Glomerular visceral epithelial cell (primary cell): ENCODE measurements around the gene SEPTIN8.
A peak's percentile ranks its signal among the peaks of the same experiment; 100 is the strongest.

ENCODE experiments used
- DNase-seq: peaks from one replicate; pipeline ENCODE4 v3.0.0-alpha.2; 2016; ENCODE audit errors: extremely low spot score

SEPTIN8 gene

DNA sequence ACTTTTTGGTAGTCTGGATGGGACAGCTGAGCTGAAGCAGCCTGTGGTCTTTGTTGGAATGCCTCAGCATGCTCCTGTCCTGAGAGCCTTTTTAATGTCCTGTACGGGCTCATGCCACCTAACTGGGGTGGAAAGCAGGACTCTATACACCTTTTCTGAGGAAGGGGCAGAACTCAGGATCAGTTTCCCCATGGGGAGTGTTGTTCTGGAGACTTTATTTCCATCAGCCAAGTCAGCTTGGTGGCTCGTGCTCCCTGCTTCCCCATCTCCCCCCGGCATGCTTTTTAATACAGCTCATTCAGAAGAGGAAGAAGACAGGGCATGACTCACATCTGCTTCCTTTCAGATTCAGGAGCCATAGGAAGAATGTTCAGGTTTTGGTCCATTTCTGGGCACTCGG is 5.1 kb upstream of the SEPTIN8 start:
- peak; percentile 37 for DNase-seq

GRCh38 chr5:132781029-132781428 is 4.0 kb upstream of the SEPTIN8 start:
- no peak for DNase-seq

GRCh38 chr5:132780577-132780976 is 3.5 kb upstream of the SEPTIN8 start:
- DNase-seq: no peak

DNA sequence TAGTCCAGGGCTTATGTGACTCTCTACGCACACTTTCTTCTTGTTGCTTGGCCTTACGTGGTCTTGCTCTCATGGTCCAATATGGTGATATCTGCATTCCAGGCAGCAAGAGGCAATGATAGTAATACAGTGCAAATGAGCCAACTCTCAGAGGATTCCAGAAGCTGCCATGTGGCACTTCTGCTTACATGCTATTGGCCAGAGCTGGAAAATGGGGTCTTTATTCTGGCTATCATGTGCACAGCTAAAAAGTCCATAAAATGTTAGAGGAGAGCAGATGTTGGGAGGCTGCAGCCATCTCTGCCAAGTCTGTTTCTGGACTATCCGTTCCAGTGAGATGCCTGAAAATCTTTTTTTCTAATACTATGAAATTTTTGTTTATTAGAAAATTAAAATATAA is 2.9 kb upstream of the SEPTIN8 start:
- no peak for DNase-seq

- DNase-seq: no peak
Measured at GRCh38 chr5:132778856-132779255, 1.8 kb upstream of the SEPTIN8 start.

- DNase-seq: no peak
Measured at GRCh38 chr5:132778129-132778528, 1.1 kb upstream of the SEPTIN8 start.

GRCh38 chr5:132776938-132777208 is 166 bp downstream of the SEPTIN8 start:
- no peak for DNase-seq

DNA sequence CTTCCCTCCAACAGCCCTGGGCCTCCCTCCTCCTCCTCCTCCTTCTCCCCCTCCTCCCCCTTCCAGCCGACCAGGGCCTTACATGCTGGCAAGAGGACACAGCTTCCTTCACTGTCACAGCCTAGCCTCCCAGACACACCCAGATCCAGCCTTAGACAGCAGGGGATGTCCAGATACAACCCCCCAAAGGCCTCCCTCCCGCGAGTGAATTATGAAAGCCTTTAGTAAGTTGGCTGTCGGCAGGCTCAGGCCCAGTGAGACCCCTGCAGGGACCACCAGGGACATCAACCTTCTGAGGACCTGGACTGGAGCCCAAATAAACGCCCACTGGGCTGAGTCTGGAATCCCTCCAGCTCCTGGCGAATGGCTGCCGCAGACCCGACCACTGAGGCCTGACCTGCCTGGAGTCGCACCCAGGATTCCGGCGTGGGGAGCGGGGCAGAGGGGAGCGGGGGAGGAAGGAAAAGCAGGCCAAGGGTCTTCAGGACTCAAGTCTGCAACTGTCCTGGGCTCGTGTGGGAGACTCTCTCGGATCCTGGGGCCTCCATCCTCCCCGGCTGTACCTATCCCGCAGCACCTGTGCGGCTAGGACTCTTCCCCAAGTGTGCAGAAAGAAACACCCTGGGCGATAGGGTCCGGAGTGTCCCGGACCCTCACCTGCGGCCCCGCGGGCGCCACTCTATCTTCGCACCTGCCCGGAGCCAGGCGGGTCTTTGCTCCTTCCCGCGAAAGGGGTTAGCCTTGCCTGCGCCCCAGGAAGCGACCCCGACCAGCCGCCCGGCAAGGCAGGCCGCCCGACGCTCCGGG is 705 bp downstream of the SEPTIN8 start:
- peak; percentile 79 for DNase-seq

- DNase-seq: peak; percentile 95
Measured at GRCh38 chr5:132775476-132775961, 1.5 kb downstream of the SEPTIN8 start.

DNA sequence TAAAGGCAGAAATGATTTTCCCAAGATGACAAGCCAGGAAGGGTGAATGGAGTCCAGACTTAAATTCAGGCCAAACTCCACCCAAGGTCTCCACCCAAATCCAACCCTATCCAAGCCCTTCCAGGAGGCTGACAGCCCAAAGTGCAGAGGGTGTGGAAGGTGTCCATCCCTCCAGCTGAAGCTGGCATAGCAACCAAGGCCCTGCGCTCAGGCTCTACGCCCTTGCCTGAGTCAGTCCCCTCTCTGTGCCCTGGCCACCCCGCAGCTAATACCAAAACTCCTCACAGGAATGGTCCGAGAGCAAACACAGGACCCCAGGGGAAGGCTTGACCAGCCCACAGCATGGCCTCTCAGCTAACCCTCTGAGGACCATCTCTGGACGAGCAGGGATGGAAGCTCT is 2.1 kb downstream of the SEPTIN8 start:
- no peak for DNase-seq

DNA sequence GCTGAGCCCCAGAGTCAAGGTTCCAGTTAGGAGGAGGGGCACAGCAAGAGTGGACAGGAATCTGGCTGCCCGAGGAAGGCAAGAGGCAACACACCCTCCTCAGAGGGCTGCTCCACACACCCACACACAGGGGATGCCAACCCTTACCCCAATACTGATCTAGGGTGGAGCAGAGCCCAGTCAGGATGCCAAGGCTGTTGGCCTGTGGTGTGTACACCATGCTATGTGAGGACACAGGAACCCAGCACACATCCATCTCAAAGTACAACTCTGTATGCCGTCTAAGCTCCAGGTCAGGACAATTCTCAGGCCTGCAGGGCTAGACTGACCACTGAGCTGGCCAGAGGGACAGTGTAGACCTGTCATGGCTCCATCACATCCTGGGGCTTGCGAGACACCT is 2.6 kb downstream of the SEPTIN8 start:
- no peak for DNase-seq

DNA sequence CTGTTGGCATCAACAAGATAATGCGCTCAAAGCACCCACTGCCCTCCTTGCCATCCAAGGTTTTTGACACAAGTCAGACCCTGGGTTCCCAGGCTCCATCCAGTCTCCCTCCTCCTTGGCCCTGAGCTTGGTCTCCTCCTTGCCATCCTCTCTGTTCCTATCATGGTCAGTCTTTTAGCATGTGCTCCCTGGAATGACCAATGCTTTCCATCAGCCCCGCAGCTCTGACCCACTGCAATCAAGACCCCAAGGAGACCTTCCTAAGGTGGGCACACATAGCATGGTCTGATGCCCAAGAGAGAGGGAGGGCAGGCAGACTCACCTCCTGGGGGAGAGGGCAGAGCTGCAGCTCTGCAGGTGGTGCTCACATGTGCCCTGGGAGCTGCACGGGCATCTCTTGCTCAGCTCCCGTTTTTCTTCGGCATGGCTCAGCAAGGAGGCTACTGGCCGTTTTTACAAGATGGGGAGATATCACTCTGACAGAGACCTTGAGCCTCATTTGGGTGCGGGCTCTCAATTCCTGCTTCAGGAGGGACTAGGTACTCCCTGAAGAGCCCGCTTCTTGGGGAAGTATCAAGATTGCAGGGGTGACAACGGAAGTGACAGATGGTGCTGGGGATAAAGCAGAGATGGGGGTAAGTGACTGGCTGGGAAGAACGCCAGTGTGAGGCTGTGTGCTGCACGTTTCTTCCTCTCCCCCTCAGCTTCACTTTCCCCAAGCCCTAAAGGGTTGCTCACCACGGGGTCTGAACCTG is 3.3 kb downstream of the SEPTIN8 start:
- DNase-seq: no peak

- DNase-seq: no peak
Measured at GRCh38 chr5:132773114-132773513, 3.9 kb downstream of the SEPTIN8 start.

DNA sequence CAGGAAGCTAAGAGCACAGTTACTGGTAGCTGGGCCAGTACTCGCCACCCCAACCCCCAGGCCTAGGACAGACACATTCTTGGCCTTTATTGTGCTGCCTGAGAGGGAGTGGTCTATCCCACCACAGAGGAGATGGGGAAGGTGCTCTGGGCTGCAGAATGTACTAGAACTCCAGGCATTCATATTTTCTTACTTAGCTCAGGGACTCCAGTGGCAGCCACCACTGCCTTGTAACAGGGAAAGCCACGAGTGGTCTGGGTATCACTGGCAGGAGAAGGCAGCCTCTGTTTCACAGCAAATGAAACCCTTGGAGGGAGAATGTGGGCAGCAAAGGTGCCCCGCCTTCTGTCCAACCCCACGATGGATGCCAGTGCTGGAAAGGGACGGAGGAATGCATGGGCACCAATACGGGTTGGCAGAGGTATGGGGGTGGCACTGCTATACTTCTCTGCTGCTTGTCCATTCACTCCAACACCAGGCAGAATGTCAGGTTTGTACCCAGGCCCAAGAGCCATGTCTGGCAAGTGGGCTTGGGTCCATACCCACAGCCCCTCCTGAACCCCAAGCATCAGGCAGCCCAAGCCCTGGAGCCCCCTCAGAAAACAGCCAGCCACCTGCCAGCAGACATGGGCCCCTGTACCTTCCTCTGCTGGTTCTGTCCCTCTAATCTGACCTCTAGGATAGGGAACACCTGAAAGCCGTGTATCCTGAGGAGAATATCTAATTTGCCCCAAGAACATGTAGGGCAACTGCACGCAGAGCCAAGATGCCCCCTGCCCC is 4.6 kb downstream of the SEPTIN8 start:
- DNase-seq: no peak

DNA sequence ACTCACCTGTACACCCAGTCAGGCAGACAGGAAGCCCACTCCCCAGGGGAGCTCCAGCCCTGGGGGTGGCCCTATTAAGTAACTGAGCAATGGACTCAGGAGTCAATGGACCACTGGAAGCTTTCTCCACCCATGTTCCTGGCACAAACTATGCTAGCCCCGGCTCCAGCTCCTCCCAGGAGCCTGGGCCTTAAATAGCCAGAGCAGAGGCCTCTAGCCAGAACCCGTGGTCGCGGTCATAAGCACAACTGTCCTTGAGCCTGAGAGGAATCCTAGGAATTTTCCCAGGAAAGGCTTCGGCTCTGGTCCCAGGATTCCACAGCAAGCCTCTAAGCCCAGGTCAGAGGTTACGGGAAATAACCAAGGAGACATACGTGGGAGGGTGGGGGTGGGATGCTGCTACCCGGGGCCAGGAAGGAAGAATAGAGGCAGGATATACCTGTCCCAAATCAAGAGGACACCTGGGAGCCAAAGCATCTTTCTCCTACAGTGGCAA is 5.5 kb downstream of the SEPTIN8 start:
- peak; percentile 75 for DNase-seq

DNA sequence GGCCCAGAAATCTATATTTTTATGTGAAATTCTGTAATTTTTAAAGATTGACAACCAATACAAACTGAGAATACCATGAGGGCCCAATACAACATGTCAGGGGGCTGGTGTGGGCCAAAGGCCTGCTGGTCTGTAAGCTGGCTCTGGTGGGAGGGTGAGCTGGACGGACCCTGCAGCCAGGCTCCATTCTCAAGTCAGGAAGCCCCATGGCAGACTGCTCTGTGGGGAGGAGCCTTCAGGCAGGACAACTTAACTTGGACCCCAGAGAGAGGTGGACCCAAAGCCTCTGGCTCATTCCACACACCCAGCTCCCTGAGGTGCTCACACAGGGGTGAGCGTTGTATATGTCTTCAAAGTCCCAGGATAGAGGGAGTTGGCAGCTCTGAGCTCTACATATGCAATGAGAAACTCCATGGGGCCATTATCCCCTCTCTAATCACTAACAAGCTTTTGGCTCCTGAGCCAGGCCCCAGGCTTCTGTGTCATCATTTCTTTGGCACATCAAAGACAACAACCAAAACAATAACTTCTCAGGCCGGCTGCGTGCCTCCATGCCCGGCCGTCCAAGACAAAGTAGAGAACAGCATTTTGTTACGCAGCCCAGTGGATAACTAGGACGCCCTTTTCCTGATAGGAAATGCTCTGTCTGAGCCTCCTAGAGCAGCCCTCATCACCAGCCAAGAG is 6.4 kb downstream of the SEPTIN8 start:
- no peak for DNase-seq

DNA sequence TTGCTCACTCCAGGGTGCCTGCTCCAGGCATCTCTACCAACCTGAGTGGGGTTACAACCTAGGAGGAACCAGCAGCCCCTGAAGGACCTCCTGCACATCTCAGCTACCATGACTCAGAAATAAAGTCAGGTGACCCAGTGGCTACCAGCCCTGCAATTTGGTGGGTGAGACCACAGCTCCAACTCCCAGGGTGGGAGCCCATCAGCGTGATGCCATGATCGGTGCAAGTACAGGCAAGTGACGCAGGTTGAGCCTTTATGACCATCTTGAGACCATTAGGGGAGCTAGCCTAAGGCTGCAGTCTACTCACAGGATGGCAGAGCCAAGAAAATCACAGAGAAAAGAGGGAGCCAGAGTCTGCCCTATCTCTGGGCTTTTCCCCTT is 8.6 kb downstream of the SEPTIN8 start:
- peak; percentile 29 for DNase-seq

DNA sequence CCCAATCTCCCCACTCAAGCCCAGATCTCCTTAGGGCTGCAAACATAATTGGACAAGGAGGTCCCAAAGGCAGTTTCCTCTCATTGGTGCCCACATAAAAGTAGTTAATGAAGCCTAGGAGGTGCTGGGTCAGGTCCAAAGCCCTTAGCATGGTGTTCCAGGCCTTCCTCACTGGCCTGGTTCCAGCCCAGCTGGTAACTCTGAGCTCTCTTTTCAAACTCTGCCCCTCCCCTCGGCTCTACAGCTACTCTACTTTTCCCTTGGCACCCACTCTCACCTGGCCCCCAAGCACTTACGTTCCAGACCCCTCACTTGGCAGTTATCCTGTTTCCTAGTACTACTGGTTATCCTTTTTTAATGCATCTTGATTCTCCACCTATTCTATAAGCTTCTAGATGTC is 9.9 kb downstream of the SEPTIN8 start:
- DNase-seq: no peak

DNA sequence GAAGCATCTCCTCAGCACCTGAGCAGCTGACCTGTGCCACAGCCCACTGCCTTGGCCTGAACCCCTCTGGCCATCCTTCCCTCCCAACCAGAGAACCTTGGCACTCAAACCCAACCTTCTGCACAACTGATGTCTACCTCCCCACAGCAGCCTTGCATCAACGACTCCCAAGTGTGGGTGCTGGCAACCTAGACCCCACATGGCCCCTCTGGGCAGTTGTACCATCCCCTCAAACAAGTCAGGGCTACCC is 10.3 kb downstream of the SEPTIN8 start:
- no peak for DNase-seq

DNA sequence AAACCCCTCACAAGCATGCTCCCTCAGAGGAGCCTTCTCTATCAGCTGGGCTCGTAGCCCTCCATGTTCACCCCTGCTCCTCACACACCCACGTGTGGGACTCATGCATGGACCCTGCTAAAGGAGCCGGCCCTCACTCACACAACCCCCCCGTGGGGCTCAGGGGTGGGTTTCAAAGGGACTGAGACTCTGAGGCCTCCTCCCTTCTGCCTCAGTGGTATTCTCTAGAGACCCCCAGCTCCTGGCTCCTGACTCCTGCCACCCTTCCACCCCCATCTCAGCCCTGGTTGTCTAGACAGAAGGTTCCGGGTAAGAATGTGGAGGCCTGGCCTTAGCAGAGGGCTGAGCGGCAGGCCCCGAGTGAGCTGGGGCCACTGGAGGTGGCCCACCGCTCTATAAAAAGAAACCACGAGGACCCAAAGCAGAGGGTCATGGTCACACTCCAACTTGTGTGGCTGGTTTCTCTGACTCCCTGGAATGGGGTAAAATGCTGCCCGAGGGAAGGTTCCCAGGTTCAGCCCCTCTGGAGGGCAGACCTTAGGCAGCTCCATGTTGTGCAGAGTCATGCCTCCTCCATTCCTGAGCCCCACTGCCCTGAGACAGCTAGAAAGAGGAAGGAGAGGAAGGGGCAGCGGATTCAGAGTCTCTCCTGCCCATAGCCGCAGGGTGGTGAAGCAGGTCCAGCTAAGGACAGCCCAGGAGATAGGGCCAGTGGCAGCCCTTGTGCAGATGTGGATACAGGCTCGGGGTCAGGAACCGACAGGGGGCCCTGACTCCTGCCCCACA is 10.8 kb downstream of the SEPTIN8 start:
- no peak for DNase-seq

DNA sequence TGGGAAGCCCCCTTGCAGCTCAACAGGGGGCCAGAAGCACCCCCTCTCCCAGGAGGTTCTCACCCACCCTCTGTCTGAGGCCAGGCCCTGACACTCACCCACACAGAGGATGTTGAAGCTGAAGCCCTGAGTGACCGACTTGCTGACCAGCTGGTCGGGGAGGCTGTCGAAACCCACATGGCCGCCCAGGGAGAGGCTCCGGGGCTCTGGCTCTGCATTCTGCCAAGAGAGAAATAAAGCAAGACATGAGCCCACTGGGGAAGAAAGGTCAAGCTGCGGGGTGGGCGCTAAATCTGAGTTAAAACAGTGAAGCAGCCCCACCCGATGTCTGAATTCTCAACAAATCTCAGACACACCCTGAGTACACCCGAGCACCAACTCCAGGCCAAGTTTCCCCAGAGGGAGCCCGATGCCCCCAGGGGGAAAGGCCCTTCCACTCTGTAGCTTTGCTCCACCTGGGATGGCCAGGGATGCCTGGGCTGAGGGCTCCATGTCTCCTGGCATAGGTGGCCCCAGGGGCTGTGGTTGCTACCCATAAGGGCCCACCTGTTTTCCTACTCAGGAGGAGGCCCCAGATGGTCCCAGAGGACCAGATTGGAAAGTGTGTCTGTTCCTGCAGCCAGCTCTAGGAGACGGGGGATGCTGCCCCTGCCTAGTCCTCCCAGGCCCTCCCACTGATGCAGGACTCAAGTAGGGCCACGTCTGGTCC is 11.6 kb downstream of the SEPTIN8 start:
- no peak for DNase-seq
